ENCODE results near the gene HOOK2. TPM values are rescaled to one million over a fixed set of nuclear protein-coding genes. Genes with fewer than 3 reads are reported as not detected.

The HOOK2 gene
- total RNA-seq, 1 experiment from 2014 or later, result 70.0 TPM

DNA sequence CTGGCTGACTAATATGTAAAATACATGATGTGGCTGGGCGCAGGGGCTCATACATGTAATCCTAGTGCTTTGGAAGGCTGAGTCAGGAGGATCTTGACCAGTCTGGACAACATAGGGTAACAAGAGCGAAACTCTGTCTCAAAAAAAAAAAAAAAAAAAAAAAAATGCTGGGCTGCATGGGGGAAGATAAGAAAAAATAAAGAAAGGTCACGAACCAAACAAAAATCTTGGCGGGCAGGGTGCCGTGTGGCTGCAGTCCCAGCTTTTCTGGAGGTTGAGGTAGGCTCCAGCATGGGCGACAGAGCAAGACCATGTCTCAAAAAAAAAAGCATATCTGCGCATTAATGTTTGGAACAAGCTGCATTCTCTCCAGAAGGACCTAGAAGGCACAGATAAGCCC lies 39.7 kb upstream of the HOOK2 start (continued):
- TF ChIP-seq, protein P1, sequence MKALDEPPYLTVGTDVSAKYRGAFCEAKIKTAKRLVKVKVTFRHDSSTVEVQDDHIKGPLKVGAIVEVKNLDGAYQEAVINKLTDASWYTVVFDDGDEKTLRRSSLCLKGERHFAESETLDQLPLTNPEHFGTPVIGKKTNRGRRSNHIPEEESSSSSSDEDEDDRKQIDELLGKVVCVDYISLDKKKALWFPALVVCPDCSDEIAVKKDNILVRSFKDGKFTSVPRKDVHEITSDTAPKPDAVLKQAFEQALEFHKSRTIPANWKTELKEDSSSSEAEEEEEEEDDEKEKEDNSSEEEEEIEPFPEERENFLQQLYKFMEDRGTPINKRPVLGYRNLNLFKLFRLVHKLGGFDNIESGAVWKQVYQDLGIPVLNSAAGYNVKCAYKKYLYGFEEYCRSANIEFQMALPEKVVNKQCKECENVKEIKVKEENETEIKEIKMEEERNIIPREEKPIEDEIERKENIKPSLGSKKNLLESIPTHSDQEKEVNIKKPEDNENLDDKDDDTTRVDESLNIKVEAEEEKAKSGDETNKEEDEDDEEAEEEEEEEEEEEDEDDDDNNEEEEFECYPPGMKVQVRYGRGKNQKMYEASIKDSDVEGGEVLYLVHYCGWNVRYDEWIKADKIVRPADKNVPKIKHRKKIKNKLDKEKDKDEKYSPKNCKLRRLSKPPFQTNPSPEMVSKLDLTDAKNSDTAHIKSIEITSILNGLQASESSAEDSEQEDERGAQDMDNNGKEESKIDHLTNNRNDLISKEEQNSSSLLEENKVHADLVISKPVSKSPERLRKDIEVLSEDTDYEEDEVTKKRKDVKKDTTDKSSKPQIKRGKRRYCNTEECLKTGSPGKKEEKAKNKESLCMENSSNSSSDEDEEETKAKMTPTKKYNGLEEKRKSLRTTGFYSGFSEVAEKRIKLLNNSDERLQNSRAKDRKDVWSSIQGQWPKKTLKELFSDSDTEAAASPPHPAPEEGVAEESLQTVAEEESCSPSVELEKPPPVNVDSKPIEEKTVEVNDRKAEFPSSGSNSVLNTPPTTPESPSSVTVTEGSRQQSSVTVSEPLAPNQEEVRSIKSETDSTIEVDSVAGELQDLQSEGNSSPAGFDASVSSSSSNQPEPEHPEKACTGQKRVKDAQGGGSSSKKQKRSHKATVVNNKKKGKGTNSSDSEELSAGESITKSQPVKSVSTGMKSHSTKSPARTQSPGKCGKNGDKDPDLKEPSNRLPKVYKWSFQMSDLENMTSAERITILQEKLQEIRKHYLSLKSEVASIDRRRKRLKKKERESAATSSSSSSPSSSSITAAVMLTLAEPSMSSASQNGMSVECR (CRISPR knock-in tag; IDR thresholded peaks at IDR 0.05; ENCODE audit: borderline replicate concordance), result no peak
- TF ChIP-seq GTF2I (CRISPR knock-in tag; conservative IDR thresholded peaks at IDR 0.05), result no peak

DNA sequence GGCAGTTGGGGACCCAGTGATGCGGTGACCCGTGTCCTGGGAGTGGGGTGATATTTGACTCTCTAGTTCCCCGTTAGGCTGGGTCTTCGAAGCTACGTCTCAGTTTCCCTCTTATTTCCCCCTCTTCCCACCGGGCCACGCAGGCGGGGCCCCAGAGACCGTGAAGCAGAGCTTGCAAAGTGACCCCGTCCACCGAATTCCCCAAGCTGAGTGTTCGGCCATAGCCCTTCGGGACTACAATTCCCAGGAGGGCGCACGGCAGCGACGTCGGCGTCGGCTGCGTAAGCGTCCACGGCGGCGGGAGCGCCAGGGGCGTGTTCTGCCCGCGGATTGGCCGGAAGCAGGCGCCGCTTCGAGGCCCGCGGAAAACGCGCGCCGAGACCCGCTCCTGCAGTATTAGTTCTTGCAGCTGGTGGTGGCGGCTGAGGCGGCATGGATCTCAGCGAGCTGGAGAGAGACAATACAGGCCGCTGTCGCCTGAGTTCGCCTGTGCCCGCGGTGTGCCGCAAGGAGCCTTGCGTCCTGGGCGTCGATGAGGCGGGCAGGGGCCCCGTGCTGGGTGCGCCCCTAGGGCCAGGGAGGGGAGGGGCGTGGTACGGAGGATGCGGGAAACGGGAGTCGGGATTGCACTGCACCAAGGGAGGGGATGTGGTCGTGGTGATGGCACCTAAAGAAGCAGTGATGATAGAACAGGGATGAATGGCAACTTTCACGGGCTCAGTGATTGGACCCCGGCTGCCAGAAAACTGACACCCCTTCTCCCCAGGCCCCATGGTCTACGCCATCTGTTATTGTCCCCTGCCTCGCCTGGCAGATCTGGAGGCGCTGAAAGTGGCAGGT lies 31.1 kb upstream of the HOOK2 start, which contains the start of gene RNASEH2A:
Gene RNASEH2A, plus strand, starts transcription at position 343 of the 840 bp plus-strand sequence. Its CDS starts 90 bp downstream, at position 433.
- DNase-seq (ENCODE audit: low spot score) (peak; percentile 91), ATAC-seq (peak; percentile 89)
- Mint-ChIP-seq H3K36me3 (peaks cover 18% of the 10 kb centered on the region), H3K27ac (peak within 1 kb of the TSS; percentile 93), H3K9me3 (no peaks in the 10 kb centered on the region), H3K4me1 (peaks cover 18% of the 10 kb centered on the region), H3K27me3 (ENCODE audit: low read depth) (peaks cover 4% of the 10 kb centered on the region; the same call in 1 of the 2 replicates), H3K4me3 (peak within 1 kb of the TSS; percentile 96)
- ChIA-PET POLR2A (interaction anchor here (0.6 to 1.9 kb wide), 8 partner anchors 9 to 512 kb away, joined by 3 to 10 read pairs (median 4); partner anchors contain the start of gene DNASE2), CTCF (interaction anchor here (0.5 to 2.2 kb wide), 15 partner anchors 9 to 882 kb away, joined by 3 to 17 read pairs (median 6); partner anchors contain the start of genes HOOK2 and RTBDN)
- TF ChIP-seq E2F4 (CRISPR knock-in tag; IDR thresholded peaks at IDR 0.05; ENCODE audit: borderline replicate concordance, low read depth) (peak; percentile 17; the same call in 1 of the 2 replicates), TP53 (CRISPR knock-in tag; IDR thresholded peaks at IDR 0.05) (peak; percentile 58; the same call in 1 of the 2 replicates), FOXK1 (CRISPR knock-in tag; IDR thresholded peaks at IDR 0.05) (peak; percentile 89), HMGXB4 (CRISPR knock-in tag; IDR thresholded peaks at IDR 0.05) (peak; percentile 63; the same call in 1 of the 2 replicates), NFE2L1 (CRISPR knock-in tag; IDR thresholded peaks at IDR 0.05) (peak; percentile 58; the same call in 1 of the 2 replicates), ZNF425 (CRISPR knock-in tag; conservative IDR thresholded peaks at IDR 0.05) (no peak), TCF7 (CRISPR knock-in tag; IDR thresholded peaks at IDR 0.05; ENCODE audit: low read depth) (no peak), CREM (CRISPR knock-in tag; IDR thresholded peaks at IDR 0.05) (peak; percentile 88), SP1 (CRISPR knock-in tag; conservative IDR thresholded peaks at IDR 0.05) (peak; percentile 95), PRDM15 (CRISPR knock-in tag; IDR thresholded peaks at IDR 0.05) (0 out of 2 replicates have a peak, but pooled peaks have one; percentile 39)
- TF ChIP-seq, protein P2, sequence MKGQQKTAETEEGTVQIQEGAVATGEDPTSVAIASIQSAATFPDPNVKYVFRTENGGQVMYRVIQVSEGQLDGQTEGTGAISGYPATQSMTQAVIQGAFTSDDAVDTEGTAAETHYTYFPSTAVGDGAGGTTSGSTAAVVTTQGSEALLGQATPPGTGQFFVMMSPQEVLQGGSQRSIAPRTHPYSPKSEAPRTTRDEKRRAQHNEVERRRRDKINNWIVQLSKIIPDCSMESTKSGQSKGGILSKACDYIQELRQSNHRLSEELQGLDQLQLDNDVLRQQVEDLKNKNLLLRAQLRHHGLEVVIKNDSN (CRISPR knock-in tag; IDR thresholded peaks at IDR 0.05), result peak; percentile 30; the same call in 1 of the 2 replicates
- TF ChIP-seq, protein P1 (CRISPR knock-in tag; IDR thresholded peaks at IDR 0.05; ENCODE audit: borderline replicate concordance), result peak; percentile 79; the same call in 1 of the 2 replicates
